Activated B cell treated with CpG ODN at 0.5 μM for 24 hours (primary cell): ENCODE results near the gene GPATCH2L. TPM values are rescaled to one million over a fixed set of nuclear protein-coding genes. Genes with fewer than 3 reads are reported as not detected.

ENCODE experiments used
- ATAC-seq: fragments of 200-7000 bp; cut with Tn5 transposase; one replicate; pipeline ENCODE4 v1.10.0; 2021; ENCODE audit warnings: low read depth, mild to moderate bottlenecking, moderate library complexity
- CTCF ChIA-PET: fragments of 350-600 bp; sonication (Branson Sonifier 250); formaldehyde crosslinking; loops from one replicate; lab custom pipeline; 2021; ENCODE audit warnings: antibody characterized with exemption; lab: Charles Lee
- POLR2A ChIA-PET: fragments of 350-600 bp; sonication (Branson Sonifier 250); formaldehyde crosslinking; loops from one replicate; lab custom pipeline; 2021; ENCODE audit warnings: antibody characterized with exemption; lab: Charles Lee
- DNase-seq: peaks from one replicate; pipeline ENCODE4 v3.0.0; 2022
- H3K27ac Mint-ChIP-seq: one replicate; pipeline ENCODE4 v1.8.0; 2020; ENCODE audit warnings: mixed read lengths
- H3K27me3 Mint-ChIP-seq: one replicate; pipeline ENCODE4 v1.8.0; 2021; ENCODE audit warnings: mixed read lengths
- H3K36me3 Mint-ChIP-seq: one replicate; pipeline ENCODE4 v1.8.0; 2021; ENCODE audit warnings: low read depth, mixed read lengths
- H3K4me1 Mint-ChIP-seq: one replicate; pipeline ENCODE4 v1.8.0; 2021; ENCODE audit warnings: mixed read lengths
- H3K4me3 Mint-ChIP-seq: one replicate; pipeline ENCODE4 v1.8.0; 2020; ENCODE audit warnings: mild to moderate bottlenecking, mixed read lengths
- H3K9me3 Mint-ChIP-seq: one replicate; pipeline ENCODE4 v1.8.0; 2020; ENCODE audit warnings: mixed read lengths
- intact Hi-C: fragments of 100-400 bp; cut with micrococcal nuclease; formaldehyde crosslinking; loops from one replicate; pipeline ENCODE4 v1.15.1; 2024
- total RNA-seq: library from RNA; stranded (reverse); gene quantifications from 2 replicates; pipeline ENCODE4 v1.2.3, GENCODE V29; 2022
- TF ChIP-seq, protein P1 (sequence below): fragments of 200-600 bp; IDR thresholded peaks from one replicate; pipeline ENCODE4 v1.8.0; 2022; ENCODE audit warnings: antibody characterized with exemption, mild to moderate bottlenecking

GPATCH2L gene
- total RNA-seq, 1 donor from 2014 or later, result 82.3 TPM

DNA sequence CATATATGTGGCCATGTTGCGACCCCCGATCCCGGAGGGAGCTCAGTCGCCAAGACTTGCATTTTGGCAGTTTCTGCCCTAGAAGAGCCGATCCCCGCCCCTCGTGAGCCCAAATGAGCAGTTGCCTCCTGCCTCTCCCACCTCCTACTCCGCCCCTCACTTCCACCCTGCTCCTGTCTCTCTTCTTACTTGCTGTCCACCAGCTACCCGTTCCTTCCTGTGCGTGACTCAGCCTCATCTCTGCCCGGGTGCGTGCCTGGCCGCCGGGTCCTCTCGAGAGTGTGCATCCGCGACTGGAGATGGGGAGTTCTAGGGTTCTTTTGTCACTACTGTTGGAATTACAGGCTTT is 585 bp downstream of the GPATCH2L start:
- peak overlapping the region; percentile 94 for H3K27ac Mint-ChIP-seq
- CTCF ChIA-PET, result no interaction called here
- peaks cover 12% of the 10 kb centered on the region for H3K9me3 Mint-ChIP-seq
- DNase-seq, result peak; percentile 34
- H3K4me1 Mint-ChIP-seq, result peaks cover 60% of the 10 kb centered on the region
- intact Hi-C loops, result loop anchor here (5.0 to 10.0 kb wide), 5 partner anchors 35 to 1302 kb away; partner anchors contain the start of genes AHSA1, ANGEL1, EIF2B2 and TGFB3
- H3K36me3 Mint-ChIP-seq, result peaks cover 46% of the 10 kb centered on the region
- TF ChIP-seq, protein P1, sequence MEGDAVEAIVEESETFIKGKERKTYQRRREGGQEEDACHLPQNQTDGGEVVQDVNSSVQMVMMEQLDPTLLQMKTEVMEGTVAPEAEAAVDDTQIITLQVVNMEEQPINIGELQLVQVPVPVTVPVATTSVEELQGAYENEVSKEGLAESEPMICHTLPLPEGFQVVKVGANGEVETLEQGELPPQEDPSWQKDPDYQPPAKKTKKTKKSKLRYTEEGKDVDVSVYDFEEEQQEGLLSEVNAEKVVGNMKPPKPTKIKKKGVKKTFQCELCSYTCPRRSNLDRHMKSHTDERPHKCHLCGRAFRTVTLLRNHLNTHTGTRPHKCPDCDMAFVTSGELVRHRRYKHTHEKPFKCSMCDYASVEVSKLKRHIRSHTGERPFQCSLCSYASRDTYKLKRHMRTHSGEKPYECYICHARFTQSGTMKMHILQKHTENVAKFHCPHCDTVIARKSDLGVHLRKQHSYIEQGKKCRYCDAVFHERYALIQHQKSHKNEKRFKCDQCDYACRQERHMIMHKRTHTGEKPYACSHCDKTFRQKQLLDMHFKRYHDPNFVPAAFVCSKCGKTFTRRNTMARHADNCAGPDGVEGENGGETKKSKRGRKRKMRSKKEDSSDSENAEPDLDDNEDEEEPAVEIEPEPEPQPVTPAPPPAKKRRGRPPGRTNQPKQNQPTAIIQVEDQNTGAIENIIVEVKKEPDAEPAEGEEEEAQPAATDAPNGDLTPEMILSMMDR, result no peak
- H3K27me3 Mint-ChIP-seq, result no peaks in the 10 kb centered on the region
- POLR2A ChIA-PET, result no interaction called here
- peak overlapping the region; percentile 97 for H3K4me3 Mint-ChIP-seq
- ATAC-seq, result peak; percentile 55

DNA sequence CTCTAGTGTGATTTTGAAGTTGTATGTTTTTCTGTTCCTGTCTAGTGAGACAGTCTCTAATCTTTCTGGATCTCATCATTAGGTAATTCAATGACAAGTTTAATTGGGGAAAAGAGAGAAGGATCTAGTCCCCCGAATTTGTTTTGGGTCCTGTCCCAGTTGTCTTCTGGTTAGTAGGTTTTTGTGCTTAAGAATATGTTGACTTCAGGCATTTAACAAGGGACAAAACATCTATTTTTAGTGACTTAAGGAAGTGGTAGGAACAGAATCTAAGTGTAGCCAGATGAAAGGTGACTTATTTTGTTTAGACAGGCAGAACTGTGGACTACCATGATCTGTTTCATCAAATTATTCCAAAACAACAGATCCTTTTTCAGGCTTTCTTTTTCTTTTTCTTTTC is 2.2 kb downstream of the GPATCH2L start:
- Mint-ChIP-seq H3K27ac (no peak overlapping the region), H3K4me1 (peaks cover 64% of the 10 kb centered on the region), H3K4me3 (peak overlapping the region; percentile 9), H3K36me3 (peaks cover 60% of the 10 kb centered on the region), H3K9me3 (peaks cover 12% of the 10 kb centered on the region), H3K27me3 (no peaks in the 10 kb centered on the region)
- TF ChIP-seq, protein P1, result no peak
- DNase-seq, result no peak
- ChIA-PET POLR2A (no interaction called here), CTCF (no interaction called here)
- intact Hi-C loops, result loop anchor here (5.0 to 10.0 kb wide), 5 partner anchors 33 to 1301 kb away; partner anchors contain the start of genes AHSA1, ANGEL1, EIF2B2 and TGFB3
- ATAC-seq, result no peak

DNA sequence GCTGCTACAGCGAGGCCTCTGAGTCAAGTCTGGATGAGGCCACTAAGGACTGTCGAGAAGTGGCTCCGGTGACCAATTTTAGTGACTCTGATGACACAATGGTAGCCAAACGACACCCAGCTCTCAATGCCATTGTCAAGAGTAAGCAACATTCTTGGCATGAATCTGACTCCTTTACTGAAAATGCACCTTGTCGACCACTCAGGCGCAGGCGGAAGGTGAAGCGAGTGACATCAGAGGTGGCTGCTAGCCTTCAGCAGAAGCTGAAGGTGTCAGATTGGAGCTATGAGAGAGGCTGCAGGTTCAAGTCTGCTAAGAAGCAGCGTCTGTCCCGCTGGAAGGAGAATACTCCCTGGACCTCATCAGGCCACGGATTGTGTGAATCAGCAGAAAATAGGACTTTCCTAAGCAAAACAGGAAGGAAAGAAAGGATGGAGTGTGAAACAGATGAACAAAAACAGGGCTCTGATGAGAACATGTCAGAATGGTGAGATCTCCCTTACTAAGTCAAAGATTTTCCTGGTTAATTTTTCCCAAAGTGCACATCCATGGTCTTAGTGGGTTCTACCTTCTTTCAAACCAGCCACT is 2.9 kb downstream of the GPATCH2L start:
- no peak for ATAC-seq
- Mint-ChIP-seq H3K27ac (no peak overlapping the region), H3K4me1 (peaks cover 68% of the 10 kb centered on the region), H3K27me3 (no peaks in the 10 kb centered on the region), H3K36me3 (peaks cover 68% of the 10 kb centered on the region), H3K9me3 (peaks cover 12% of the 10 kb centered on the region), H3K4me3 (peak overlapping the region; percentile 13)
- no peak for DNase-seq
- intact Hi-C loops, result loop anchor here (5.0 to 10.0 kb wide), 5 partner anchors 33 to 1300 kb away; partner anchors contain the start of genes AHSA1, ANGEL1, EIF2B2 and TGFB3
- TF ChIP-seq, protein P1, result no peak
- POLR2A ChIA-PET, result no interaction called here
- CTCF ChIA-PET, result no interaction called here

DNA sequence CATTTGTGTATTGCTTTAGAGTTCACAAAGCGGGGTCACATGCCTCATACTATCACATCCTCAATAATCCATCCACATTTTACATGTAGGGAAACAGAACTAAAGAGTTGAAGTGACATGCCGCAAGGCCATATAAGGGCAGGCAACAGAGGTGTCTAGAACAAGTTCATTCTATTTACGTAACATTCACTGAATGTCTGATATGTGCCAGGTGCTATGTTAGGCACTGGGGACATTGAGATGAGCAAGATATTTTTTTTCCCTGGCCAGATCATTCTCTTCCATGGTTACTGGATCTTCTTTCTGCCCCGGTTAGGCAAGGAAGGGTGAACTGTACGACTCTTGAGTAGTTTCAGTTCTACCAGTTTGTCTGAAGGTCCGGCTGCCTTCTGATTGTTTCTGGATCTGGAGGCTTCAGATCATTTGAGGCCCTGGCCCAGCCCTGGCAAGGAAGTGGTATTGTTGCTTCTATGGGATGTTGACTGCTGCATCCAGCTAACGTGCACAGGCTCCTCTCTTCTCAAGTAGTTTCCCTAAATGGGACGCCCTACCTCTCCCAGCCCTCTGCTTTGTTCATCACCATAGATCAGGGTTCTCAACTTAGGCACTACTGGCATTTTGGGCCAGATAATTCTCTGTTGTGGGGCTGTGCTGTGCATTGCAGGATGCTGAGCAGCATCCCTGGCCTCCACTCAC is 12.1 kb downstream of the GPATCH2L start:
- ChIA-PET CTCF (no interaction called here), POLR2A (no interaction called here)
- TF ChIP-seq, protein P1, result no peak
- ATAC-seq (no peak), DNase-seq (no peak)
- Mint-ChIP-seq H3K4me3 (no peak overlapping the region), H3K27ac (no peak overlapping the region), H3K27me3 (no peaks in the 10 kb centered on the region), H3K36me3 (peaks cover 60% of the 10 kb centered on the region), H3K9me3 (no peaks in the 10 kb centered on the region), H3K4me1 (peaks cover 10% of the 10 kb centered on the region)
- intact Hi-C loops, result no loop called here

DNA sequence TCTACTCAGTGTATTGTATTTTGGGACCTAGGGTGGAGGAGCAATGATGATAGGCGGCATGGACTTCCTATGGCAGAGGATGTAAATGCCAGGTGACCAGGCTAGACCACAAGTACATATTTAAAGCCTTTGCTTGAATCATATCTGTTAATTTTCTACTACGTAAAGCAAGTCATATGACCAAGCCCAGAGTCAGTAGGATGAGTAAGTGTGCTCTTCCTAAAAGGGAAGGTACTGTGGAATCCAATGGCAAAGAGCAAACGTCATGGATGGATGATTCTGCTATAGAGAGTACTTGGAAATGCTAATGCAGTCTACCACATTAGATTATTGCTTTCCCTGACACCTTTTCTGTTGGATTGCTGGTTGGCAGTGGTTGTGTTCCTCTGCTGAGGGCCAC is 16.8 kb downstream of the GPATCH2L start:
- CTCF ChIA-PET, result no interaction called here
- TF ChIP-seq, protein P1, result no peak
- Mint-ChIP-seq H3K4me3 (no peak overlapping the region), H3K4me1 (peaks cover 2% of the 10 kb centered on the region), H3K27ac (no peak overlapping the region), H3K27me3 (no peaks in the 10 kb centered on the region), H3K36me3 (peaks cover 72% of the 10 kb centered on the region), H3K9me3 (no peaks in the 10 kb centered on the region)
- no peak for ATAC-seq
- POLR2A ChIA-PET, result no interaction called here
- intact Hi-C loops, result no loop called here
- no peak for DNase-seq
